ENCODE results near the gene FES.
"Not testable (repeated sequence)": the region's sequence is repeated elsewhere in the genome, so short reads cannot be mapped to it uniquely, and the experiment has no call there.

FES gene

DNA sequence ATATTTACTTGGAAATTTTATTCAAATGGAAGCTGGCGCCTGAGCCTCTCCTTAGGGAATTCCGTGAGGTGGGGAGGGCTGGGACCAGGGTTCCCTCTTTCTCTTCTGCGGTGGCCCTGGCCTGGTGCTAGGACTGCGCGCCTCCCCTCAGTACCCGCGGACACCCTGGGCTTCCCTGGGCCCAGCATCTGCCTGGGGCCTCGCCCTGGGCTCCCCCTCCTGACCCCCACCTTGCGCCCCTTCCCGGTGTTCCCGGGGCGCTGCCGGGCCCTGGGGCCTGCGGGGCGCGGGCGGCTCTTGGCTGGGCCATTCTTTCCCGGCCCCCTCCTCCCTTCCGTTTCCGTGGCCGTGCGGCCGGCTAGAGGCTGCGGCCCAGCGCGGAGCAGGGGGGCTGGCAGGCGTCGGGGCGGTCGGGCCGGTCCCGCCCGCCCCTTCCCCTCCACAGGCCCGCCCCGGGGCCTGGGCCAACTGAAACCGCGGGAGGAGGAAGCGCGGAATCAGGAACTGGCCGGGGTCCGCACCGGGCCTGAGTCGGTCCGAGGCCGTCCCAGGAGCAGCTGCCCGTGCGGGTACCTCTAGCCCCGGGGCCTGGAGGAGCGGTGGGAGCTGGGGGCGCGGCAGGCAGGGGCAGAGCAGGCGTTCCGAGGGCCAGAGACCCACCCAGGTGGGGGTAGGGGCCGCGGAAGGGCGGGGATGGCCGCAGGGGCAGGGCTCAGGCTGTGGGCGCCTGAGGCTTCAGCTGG is at the start of gene FES:
FES (plus strand) TSS at position 529 of the 743 bp plus-strand sequence. CDS start 542 bp downstream, outside the sequence.
- DNase-seq: no peak

DNA sequence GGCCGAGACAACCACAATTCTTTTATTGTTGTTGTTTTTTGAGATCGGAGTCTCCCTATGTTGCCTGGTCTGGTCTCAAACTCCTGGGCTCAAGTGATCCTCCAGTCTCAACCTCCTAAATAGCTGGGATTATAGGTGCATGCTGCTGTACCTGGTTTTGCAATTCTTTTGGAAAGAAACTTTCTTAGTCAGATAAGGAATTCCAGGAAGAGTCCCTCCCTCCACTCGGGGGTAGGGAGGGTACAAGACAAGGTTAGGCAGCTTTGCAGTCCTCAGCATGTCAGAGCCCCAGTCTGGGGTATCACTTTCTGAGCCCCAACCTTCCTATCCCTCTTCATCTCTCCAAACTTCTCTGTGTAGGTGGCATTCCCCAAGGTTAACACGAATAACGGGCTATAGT is 49.7 kb upstream of the FES start:
- DNase-seq: no peak

DNA sequence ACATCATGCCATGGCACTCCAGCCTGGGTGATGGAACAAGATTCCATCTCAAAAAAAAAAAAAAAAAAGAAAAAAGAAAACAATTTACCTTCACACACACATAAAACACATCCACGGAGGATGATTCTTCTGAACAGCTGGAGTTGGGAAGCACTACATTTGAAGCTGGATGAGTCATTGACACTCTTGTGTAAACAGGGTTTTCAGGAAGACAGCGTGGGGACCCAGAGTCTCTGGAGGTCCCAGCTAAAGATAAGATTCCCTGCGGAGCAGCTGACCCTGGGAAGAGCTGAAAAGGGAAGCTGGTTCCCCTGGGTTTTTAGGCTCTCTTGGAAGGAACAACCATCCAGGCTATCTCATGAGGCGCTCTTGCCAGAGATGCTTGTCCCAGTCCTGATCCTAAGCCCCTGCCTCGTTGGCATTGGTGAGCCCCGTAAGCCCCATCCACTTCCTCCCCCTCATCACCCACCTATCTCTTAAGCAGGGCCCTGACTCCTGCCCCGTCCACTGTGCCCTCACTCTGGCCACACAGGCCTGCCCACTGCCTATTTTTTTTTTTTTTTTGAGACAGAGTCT is 47.9 kb upstream of the FES start:
- no peak for DNase-seq

DNA sequence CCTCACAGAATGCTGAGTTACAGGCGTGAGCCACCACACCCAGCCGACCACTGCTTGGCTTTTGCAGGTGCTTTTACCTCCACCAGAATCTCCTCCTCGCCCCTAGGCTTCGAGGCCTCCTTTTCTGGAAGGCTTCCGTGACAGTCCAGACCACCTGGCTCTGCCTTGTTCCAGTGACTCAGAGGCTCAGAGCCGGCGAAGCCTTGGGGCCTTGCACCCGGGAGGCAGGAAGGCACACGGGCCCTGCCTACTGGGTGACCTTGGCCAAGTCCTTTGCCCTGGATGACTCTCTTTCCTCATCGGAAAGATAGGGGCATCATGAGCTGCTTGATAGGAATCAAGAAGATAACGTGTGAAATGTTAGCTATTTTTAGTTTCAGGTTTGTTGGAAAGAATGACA is 47.2 kb upstream of the FES start:
- no peak for DNase-seq

DNA sequence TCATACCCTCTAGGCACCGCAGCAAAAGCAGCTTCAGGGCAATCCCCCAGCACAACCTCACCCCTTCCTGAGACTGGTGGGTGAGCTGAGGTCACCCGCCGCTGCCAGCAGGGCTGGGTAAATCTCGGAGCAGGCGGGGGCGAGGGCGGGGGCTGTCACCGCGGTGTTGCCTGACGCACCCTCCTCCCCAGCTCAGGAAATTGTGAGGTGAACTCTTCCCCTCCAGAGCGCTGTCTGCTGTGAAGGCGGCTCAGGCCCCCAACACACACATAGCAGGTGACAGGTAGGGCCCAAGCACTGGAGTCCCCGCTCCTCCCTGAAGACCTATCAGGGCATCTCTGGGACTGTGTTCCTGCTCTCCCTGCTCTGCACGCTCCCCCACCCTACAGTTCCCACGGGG is 46.2 kb upstream of the FES start:
- no peak for DNase-seq

DNA sequence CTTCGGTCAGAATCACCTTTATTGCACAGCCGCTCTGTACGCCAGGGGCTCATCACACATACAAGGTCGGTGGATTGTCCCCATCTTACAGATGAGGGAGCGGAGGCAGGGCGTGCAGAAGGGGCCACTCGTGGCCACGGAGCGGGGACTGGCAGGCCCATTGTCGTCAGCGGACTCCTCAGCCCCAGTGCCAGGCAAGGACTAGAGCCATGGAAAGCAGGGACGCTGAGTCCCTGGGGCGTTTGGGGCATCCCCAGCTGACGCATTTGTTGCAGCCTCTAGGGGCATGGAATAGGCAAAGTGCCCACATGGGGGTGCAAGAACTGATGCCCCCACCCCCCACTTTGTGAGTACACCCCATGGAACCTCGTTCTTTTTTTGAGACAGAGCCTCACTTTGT is 45.8 kb upstream of the FES start:
- no peak for DNase-seq

DNA sequence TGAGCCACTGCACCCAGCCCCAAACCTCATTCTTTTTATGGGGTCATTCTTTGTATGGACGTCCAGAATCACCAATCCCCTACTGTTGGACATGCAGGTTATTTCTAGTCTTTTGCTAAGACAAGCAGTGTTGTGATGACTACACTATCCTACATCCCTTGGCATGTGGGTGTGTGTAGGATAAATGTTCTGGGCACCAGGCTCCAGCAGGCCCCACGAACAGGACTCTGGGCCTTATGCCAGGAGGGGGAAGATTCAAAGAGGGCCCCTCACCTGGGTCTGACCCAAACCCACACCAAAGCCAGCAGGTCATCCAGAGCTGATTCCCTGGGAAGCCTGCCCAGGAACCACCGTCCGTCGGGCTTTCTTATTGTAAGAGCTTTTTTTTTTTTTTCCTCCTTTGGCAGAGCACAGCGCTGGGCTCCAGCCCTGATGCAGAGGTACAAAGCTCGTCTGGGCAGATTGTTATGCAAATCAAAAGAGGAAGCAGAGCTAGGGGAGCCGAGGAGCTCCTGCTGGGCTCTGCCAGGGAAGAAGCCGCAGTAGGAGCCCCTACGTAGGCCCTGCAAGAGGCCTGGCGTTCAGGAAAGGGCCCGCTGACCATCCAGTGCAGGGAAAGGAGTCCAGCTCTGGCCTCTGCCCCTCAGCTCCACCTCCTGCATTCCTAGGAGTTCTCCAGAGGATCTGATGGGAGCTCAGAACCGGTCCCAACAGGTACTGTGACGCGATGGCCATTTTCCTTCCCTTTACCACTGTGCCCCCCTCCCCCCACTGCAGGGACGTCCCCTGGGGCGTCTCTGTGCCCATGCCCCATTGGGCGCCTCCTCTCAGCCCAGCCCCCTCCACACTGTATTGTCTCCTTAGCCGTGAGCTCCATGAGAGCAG is 44.9 kb upstream of the FES start:
- DNase-seq: no peak

DNA sequence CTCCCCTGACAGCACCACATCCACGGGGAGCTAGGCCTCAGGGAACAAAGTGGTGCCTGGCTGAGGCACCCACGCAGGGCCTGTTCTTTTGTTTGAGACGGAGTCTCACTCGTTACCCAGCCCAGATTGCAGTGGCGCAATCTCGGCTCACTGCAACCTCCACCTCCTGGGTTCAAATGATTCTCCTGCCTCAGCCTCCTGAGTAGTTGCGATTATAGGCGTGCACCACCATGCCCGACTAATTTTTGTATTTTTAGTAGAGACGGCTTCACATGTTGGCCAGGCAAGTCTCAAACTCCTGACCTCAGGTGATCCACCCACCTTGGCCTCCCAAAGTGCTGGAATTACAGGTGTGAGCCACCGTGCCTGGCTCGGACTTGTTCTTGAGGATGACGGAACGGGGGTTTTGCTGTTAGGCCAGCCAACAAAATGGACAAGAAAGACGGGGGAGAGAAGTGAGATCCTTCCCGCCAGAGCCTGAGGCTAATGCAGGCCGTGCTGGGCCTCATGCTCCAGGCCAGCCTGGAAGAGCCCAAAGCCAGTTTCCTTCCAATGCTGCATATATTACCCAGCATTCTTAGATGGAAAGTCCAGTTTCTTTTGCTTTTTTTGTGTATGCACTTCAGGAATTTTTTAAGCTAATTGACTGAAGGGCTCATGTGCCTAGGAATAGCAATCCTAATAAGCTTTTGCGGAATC is 44.0 kb upstream of the FES start:
- no peak for DNase-seq

DNA sequence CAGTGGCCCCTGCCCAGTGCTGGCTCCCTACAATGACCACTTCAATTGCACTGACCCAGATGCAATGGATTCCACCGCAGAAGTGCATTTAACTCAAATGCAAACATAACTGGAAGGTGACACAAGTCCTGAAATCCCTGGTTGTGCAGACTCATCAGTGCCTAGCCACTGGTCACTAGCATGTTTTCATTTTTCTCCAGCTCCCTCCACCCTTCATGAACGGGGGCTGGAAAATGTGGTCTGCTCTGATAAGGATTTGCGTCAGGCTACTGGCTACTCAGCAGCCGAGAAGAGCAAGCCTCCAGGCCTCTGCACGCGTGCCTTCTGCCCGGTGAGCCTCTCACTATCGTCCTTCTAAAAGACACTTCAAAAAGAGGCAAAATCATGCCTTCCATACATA is 43.4 kb upstream of the FES start:
- no peak for DNase-seq

DNA sequence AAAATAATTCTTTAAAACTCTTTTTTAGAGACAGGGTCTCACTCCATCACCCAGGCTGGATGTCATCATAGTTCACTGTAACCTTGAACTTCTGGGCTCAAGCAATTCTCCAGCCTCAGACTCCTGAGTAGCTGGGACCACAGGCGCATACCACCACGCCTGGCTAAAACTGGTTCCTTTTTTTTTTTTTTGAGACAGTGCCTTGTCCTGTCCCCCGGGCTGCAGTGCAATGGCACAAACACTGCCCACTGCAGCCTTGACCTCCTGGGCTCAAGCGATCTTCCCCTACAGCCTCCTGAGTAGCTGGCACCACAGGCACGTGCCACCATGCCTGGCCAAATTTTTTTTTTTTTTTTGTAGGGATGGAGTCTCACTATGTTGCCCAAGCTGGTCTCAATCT is 39.6 kb upstream of the FES start:
- no peak for DNase-seq

DNA sequence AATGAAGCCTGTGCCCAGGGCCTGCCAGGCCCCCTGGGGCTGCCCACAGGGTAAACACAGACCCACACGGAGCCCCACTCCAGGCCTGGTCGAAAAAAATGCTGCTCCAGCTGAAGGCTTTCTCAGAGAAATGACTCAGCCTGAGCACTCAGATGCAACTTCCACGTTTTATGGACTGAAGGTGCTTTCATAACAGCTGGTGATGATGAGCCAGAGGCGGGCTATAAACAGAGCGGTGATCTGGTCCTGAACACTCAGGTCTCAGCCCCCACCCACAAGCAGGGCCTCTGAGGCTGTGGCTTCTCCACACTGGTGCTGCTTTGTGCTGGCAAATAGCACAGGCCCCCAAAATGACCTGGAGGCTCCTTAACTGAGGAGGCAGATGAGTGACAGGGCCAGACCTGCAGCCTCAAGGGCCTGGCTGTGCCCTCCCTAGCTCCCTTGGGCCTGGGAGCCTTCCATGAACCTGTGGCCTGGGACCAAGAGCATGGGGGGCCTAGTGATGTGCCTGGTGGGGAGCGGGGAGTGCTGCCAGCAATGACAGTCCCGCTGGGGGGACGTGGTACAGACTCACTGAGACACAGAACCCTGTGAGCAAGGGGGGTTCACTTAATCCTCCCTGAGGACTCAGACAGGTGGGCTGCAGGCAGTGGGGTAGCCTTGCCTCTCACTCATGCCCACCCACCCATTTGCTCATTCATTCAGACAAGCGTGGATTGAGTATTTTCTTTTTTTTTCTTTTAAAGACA is 38.9 kb upstream of the FES start:
- DNase-seq: no peak

DNA sequence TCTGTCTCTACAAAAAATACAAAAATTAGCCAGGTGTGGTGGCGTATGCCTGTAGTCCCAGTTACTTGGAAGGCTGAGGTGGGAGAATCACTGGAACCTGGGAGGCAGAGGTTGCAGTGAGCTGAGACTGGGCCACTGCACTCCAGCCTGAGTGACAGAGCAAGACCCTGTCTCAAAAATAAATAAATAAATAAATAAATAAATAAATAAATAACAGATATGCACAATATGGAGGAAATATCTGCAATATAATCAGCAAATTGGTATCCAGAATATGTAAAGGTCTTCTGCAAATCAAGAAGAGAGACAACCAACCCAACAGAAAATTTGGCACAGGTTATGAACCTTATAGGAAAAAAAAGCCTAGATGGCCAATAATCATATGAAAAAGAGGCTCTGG is 34.9 kb upstream of the FES start:
- DNase-seq: not testable (repeated sequence)

DNA sequence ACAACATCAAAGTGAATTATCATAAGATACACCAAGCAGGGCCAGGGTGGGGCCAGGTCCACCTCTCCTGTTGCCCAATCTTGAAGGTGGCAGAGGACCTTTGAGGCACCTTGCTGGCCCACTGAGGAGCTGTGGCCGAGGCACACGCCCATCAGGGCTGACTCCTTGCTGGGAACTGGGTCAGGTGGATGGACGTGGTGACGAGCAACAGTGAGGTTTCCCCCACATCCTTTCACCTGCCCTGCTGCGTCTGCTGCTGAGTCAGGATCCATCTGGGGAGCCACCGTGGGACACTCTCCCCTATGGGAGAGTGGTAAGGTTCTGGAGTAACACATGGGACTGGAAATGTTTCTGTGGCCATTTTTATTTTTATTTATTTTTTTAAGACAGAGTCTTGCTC is 33.2 kb upstream of the FES start:
- no peak for DNase-seq

DNA sequence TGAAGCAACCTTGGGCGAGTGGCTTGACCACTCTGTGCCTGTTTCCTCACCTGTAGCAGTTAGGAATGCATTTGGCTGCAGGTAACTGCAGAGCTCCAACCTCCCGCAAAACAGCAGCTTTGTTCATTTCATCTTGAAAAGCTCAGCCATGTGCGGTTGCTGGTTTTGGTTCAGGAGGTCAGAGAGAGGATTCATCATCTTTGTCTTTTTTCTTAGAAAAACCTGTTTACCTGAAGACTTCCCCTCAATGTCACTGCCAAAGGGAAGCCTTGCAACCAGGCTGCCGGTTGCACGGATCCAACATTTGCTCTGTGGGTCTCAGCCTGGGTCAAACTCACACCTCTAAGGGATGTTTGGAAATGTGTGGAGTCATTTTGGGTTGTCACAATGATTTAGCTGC is 32.4 kb upstream of the FES start:
- no peak for DNase-seq

DNA sequence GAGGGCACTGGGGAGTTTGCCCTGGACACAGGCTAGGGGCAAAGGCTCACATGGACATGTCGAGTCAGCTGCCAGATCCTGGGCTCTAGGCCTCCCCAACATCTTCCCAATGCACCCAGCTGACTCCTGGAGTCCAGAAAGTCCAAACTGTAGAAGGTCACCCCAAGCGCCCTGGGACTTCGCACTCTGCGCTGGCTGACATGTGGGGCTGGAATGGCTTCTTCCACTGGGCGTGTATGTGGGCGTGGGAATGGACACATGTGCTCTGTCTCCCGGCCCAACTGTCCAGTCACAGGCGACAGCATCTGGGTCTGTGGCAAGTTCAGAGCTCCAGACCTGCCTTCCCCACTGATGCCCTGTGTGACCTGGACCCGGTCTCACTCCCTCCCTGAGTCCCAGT is 29.2 kb upstream of the FES start:
- DNase-seq: no peak

DNA sequence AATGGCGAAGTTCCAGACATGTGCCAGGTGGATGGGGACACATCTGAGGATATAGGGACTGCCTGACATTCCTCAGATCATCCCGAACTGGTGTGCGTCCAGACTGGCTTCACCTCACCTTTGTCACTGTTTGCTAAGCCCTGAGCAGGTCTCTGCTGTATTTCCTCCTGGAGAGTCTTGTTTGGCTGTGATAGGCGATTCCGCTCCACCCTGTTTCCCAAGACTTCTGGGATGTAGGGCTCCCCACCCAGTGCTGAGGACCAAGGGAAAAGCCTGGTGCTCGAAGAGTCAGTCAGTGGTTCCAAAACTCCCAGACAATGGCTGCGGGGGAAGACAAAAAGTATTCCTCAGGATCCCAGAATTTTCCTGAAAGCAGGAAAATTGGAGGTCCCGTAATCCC is 27.0 kb upstream of the FES start:
- DNase-seq: no peak

DNA sequence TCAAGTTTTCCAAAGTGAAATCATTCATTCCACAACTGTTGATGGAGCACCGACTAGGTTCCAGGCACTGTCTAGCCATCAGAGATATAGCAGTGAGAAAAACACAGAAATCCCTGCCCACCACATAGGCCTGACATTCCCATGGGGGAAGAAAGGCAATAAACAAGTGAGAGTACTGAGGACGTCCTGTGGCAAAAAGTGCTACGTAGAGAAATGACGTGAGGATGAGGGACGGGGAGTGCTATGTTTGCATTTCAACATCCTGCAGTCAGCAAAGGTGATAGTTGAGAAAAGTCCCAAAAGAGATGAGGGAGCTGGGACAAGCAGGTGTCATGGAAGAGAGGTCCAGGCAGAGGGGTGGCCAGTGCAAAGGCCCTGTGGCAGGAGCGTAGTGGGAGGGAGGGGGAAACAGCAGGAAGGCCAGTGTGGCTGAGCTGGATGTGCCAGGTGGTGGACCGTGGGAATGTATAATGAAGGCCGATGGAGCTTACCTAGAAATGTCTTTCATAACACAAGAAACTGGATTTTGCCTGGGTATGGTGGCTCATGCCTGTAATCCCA is 26.3 kb upstream of the FES start:
- DNase-seq: no peak

DNA sequence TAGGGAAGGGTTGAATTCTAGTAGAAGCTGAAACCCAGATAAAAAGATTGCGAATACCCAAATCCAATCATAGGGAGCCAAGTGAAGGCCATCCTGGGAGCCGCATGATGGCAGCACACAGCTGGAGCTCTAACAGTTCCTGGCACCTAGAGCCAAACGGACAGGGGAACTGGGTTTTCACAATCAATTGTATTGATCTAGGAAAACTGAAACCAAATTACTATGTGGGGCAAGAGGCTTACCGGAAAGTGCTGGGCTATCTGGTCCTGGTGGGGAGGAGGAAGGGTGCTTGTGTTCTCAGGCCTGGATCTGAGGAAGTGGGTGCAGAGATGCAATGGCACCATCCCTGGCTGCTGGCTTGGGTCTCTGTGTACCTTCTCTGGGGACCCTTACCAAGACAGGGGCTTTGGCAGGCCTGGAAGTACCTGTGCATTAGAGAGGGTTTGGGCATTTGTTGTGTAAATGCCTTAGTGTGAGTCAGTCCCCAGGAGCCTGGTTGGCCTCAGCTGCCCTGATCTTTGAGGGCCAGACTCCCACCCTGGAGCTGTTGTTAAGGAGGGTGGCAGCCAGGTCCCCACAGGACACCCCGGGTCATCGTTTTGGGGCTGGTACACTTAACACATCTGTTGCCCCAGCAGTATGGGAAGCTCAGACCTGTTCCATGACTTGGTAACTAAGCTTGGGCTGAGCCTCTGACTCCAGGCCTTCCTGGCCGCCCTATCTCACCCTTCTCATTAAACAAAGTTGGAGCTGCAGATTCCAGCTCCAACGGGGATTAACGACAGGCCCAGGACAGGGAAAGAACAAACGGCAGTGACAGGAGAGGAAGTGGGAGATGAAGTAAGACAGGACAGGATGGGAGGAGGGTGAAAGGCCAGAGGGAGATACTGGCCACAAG is 24.8 kb upstream of the FES start:
- no peak for DNase-seq

DNA sequence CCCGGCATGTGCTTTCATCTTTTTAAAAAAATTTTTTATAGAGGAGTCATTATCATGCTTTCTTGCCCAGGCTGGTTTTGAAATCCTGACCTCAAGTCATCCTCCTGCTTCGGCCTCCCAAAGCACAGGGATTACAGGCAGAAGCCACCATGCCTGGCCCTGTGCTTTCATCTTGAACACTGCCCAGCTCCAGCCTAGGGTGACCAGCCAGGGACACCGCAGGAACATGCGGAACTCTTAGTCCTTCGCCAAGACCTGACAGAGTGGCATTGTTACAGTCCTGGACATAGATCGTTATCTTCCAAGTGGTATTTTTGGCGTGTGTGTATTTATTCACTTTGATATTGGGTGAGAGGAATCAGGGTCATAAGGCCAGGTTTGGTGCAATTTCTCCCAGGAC is 23.9 kb upstream of the FES start:
- DNase-seq: peak in 1 of 2 experiments; percentile 4

DNA sequence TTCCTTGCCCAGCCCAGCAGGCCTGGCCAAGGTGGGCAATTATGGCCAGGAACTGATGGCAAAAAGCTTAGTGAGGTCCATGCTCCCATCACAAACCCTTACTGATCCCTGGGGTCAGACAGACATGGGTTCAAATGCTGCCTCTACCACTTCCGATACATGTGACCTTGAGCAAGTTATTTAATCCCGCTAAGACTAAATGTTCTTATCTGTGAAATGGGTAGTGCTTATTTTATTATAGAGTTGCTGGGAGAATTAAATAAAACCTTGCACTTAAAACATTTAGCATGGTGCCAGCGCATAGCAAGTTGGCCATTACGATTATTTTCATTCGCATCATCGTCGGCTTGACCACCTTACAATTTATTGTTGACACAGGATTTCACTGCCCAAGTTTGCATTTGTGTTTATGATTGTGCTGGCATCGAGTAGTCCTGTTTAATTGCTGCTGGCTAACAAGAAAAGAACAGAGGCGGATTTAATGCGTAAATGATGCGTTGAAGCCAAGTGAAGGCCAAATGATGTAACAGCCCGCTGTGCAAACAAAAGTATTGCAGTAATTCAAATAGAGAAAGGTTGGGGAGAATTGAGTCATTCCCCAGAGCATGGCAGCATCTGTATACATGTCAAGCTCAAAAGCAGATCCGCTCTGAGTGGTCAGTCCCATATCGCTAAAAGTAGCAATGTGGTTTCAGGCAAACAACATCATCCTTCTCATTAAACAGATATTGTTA is 23.2 kb upstream of the FES start:
- peak; percentile 73 to 93 for DNase-seq
